ENCODE data around the gene SLC24A3. TPM values are rescaled to one million over a fixed set of nuclear protein-coding genes. Genes with fewer than 3 reads are reported as not detected.

The SLC24A3 gene
- total RNA-seq, 1 donor from 2014 or later: not detected

GRCh38 chr20:19495905-19496703 lies 283.7 kb downstream of the SLC24A3 start:
- intact Hi-C loops (cut with micrococcal nuclease): no loop called here

- intact Hi-C loops (cut with micrococcal nuclease): no loop called here
These were observed 284.6 kb downstream of the SLC24A3 start for GRCh38 chr20:19497064-19497463.

GRCh38 chr20:19498756-19499155 lies 286.3 kb downstream of the SLC24A3 start:
- intact Hi-C loops (cut with micrococcal nuclease): no loop called here

GRCh38 chr20:19501476-19502115 lies 289.2 kb downstream of the SLC24A3 start:
- intact Hi-C loops (cut with micrococcal nuclease): no loop called here

GRCh38 chr20:19502169-19502568 lies 289.7 kb downstream of the SLC24A3 start:
- intact Hi-C loops (cut with micrococcal nuclease): no loop called here

GRCh38 chr20:19504251-19504650 lies 291.8 kb downstream of the SLC24A3 start:
- intact Hi-C loops (cut with micrococcal nuclease): no loop called here

GRCh38 chr20:19506021-19506420 lies 293.6 kb downstream of the SLC24A3 start:
- intact Hi-C loops (cut with micrococcal nuclease): no loop called here

- intact Hi-C loops (cut with micrococcal nuclease): no loop called here
These were observed 296.0 kb downstream of the SLC24A3 start for GRCh38 chr20:19508449-19508848.

GRCh38 chr20:19510611-19511010 lies 298.2 kb downstream of the SLC24A3 start:
- intact Hi-C loops (cut with micrococcal nuclease): no loop called here

- intact Hi-C loops (cut with micrococcal nuclease): no loop called here
These were observed 299.5 kb downstream of the SLC24A3 start for GRCh38 chr20:19511931-19512330.

- intact Hi-C loops (cut with micrococcal nuclease): no loop called here
These were observed 300.6 kb downstream of the SLC24A3 start for GRCh38 chr20:19512886-19513677.

GRCh38 chr20:19515074-19515473 lies 302.6 kb downstream of the SLC24A3 start:
- intact Hi-C loops (cut with micrococcal nuclease): no loop called here

- intact Hi-C loops (cut with micrococcal nuclease): no loop called here
These were observed 307.0 kb downstream of the SLC24A3 start for GRCh38 chr20:19519466-19519865.

GRCh38 chr20:19520261-19520660 lies 307.8 kb downstream of the SLC24A3 start:
- intact Hi-C loops (cut with micrococcal nuclease): no loop called here

- intact Hi-C loops (cut with micrococcal nuclease): no loop called here
These were observed 309.8 kb downstream of the SLC24A3 start for GRCh38 chr20:19522071-19522801.

- intact Hi-C loops (cut with micrococcal nuclease): no loop called here
These were observed 310.6 kb downstream of the SLC24A3 start for GRCh38 chr20:19522836-19523590.

- intact Hi-C loops (cut with micrococcal nuclease): no loop called here
These were observed 312.2 kb downstream of the SLC24A3 start for GRCh38 chr20:19524691-19525090.

GRCh38 chr20:19527509-19527908 lies 315.1 kb downstream of the SLC24A3 start:
- intact Hi-C loops (cut with micrococcal nuclease): no loop called here

GRCh38 chr20:19528286-19529030 lies 316.0 kb downstream of the SLC24A3 start:
- intact Hi-C loops (cut with micrococcal nuclease): no loop called here

GRCh38 chr20:19530006-19530405 lies 317.6 kb downstream of the SLC24A3 start:
- intact Hi-C loops (cut with micrococcal nuclease): no loop called here

Data from T-helper 1 cell treated with Interleukin-12 subunit alpha and Interleukin-12 subunit beta and Interleukin-4 antibody, amounts not matched to agents 30 ng/mL and 1 ng/mL, for 36 hours (primary cell).